ENCODE data around the gene THBD.

The THBD gene

GRCh38 chr20:23024701-23025100 is 24.8 kb downstream of the THBD start:
- no peak overlapping the region for H3K9ac ChIP-seq
- no peak overlapping the region for H2AFZ ChIP-seq
- H3K4me2 ChIP-seq (ENCODE audit: low read length), result no peak overlapping the region
- H3K4me3 ChIP-seq (ENCODE audit: low read depth, low read length), result no peak overlapping the region
- no peaks in the 10 kb centered on the region for H3K9me3 ChIP-seq (ENCODE audit: control insufficient read depth, low read length)
- H3K27ac ChIP-seq, result no peak overlapping the region
- no peaks in the 10 kb centered on the region for H3K79me2 ChIP-seq
- no peak for TF ChIP-seq CTCF (IDR thresholded peaks at IDR 0.05)
- no peaks in the 10 kb centered on the region for H3K4me1 ChIP-seq
- H3K27me3 ChIP-seq (ENCODE audit: control insufficient read depth, insufficient read depth, low read length), result no peaks in the 10 kb centered on the region
- no peaks in the 10 kb centered on the region for H3K36me3 ChIP-seq (ENCODE audit: control insufficient read depth, insufficient read depth, low read length)

- Histone ChIP-seq H3K9ac (no peak overlapping the region), H3K27ac (no peak overlapping the region), H3K9me3 (ENCODE audit: control insufficient read depth, low read length) (no peaks in the 10 kb centered on the region), H3K4me1 (no peaks in the 10 kb centered on the region), H3K4me3 (ENCODE audit: low read depth, low read length) (no peak overlapping the region), H3K79me2 (no peaks in the 10 kb centered on the region), H3K27me3 (ENCODE audit: control insufficient read depth, insufficient read depth, low read length) (no peaks in the 10 kb centered on the region), H3K36me3 (ENCODE audit: control insufficient read depth, insufficient read depth, low read length) (no peaks in the 10 kb centered on the region), H3K4me2 (ENCODE audit: low read length) (no peak overlapping the region), H2AFZ (no peak overlapping the region)
- no peak for TF ChIP-seq CTCF (IDR thresholded peaks at IDR 0.05)
These were observed 25.8 kb downstream of the THBD start for GRCh38 chr20:23023621-23024177.

- H3K4me1 ChIP-seq, result no peaks in the 10 kb centered on the region
- H3K4me2 ChIP-seq (ENCODE audit: low read length), result no peak overlapping the region
- H3K27me3 ChIP-seq (ENCODE audit: control insufficient read depth, insufficient read depth, low read length), result no peaks in the 10 kb centered on the region
- TF ChIP-seq CTCF (IDR thresholded peaks at IDR 0.05), result no peak
- no peak overlapping the region for H3K27ac ChIP-seq
- no peaks in the 10 kb centered on the region for H3K9me3 ChIP-seq (ENCODE audit: control insufficient read depth, low read length)
- H2AFZ ChIP-seq, result no peak overlapping the region
- H3K4me3 ChIP-seq (ENCODE audit: low read depth, low read length), result no peak overlapping the region
- H3K36me3 ChIP-seq (ENCODE audit: control insufficient read depth, insufficient read depth, low read length), result no peaks in the 10 kb centered on the region
- no peak overlapping the region for H3K9ac ChIP-seq
- no peaks in the 10 kb centered on the region for H3K79me2 ChIP-seq
These were observed 26.6 kb downstream of the THBD start for GRCh38 chr20:23022849-23023248.

- Histone ChIP-seq H3K4me2 (ENCODE audit: low read length) (no peak overlapping the region), H3K9ac (no peak overlapping the region), H3K9me3 (ENCODE audit: control insufficient read depth, low read length) (no peaks in the 10 kb centered on the region), H3K36me3 (ENCODE audit: control insufficient read depth, insufficient read depth, low read length) (no peaks in the 10 kb centered on the region), H3K79me2 (no peaks in the 10 kb centered on the region), H3K4me1 (no peaks in the 10 kb centered on the region), H3K27ac (no peak overlapping the region), H3K27me3 (ENCODE audit: control insufficient read depth, insufficient read depth, low read length) (no peaks in the 10 kb centered on the region), H2AFZ (no peak overlapping the region), H3K4me3 (ENCODE audit: low read depth, low read length) (no peak overlapping the region)
- TF ChIP-seq CTCF (IDR thresholded peaks at IDR 0.05), result no peak
These were observed 27.5 kb downstream of the THBD start for GRCh38 chr20:23021951-23022350.

GRCh38 chr20:23021541-23021940 is 27.9 kb downstream of the THBD start:
- Histone ChIP-seq H3K4me1 (no peaks in the 10 kb centered on the region), H3K36me3 (ENCODE audit: control insufficient read depth, insufficient read depth, low read length) (no peaks in the 10 kb centered on the region), H3K27me3 (ENCODE audit: control insufficient read depth, insufficient read depth, low read length) (no peaks in the 10 kb centered on the region), H3K79me2 (no peaks in the 10 kb centered on the region), H3K9me3 (ENCODE audit: control insufficient read depth, low read length) (no peaks in the 10 kb centered on the region), H3K4me3 (ENCODE audit: low read depth, low read length) (no peak overlapping the region), H3K9ac (no peak overlapping the region), H3K27ac (no peak overlapping the region), H2AFZ (no peak overlapping the region), H3K4me2 (ENCODE audit: low read length) (no peak overlapping the region)
- TF ChIP-seq CTCF (IDR thresholded peaks at IDR 0.05), result no peak

All from parathyroid adenoma (tissue), 2 donors.